HG03378 (cell line): ENCODE results near the gene RNASE3.
"Not testable (repeated sequence)": the region's sequence is repeated elsewhere in the genome, so short reads cannot be mapped to it uniquely, and the experiment has no call there.

Experiments
- ATAC-seq: cut with Tn5 transposase; IDR thresholded peaks from one replicate; pipeline ENCODE4 v1.9.1; 2021; ENCODE audit warnings: mild to moderate bottlenecking, moderate library complexity; ENCODE audit not compliant: unreplicated experiment

Gene RNASE3

DNA sequence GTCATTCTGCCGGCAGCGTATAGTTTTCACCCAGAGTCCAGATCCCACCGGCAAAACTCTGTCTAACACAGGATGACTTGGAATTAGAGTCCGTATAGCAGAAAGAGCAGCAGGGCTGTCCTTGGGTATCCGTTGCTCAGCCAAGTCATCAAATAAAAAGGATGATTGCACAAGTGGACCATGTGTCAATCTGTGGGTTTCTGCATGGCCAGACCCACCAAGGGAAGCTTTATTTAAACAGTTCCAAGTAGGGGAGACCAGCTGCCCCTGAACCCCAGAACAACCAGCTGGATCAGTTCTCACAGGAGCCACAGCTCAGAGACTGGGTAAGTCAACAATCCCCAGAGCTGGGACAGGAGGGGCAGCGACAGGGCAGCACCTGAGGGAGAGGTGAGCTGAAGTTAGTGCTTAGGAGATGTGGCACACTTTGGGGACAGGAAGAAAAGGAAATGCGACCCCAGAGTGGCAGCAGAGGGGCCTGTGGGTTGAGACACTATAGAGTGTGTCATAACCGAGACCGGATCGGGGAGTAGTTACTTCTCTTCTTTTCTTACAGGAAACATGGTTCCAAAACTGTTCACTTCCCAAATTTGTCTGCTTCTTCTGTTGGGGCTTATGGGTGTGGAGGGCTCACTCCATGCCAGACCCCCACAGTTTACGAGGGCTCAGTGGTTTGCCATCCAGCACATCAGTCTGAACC lies at the start of gene RNASE3:
RNASE3 (plus strand) TSS at position 260 of the 700 bp plus-strand sequence; CDS start at position 562, 302 bp downstream.
- ATAC-seq, result not testable (repeated sequence)

DNA sequence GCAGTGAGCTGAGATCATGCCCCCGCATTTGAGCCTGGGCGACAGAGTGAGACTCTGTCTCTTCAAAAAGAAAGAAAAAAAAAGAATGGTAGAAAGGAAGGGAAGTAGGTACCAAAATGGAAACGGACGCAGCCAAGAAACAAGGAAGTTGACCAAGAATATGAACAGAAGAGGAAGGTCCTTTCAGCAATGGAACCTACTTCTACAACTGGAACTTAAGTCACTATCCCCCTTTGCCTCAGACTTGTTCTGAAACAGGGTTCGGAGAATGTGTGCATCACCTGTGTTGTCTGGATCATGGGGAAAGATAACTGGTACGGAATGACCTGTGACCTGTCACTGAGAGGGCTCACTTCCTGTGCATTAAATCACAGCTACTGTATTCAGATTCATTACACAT lies 44.6 kb upstream of the RNASE3 start:
- ATAC-seq, result no peak

DNA sequence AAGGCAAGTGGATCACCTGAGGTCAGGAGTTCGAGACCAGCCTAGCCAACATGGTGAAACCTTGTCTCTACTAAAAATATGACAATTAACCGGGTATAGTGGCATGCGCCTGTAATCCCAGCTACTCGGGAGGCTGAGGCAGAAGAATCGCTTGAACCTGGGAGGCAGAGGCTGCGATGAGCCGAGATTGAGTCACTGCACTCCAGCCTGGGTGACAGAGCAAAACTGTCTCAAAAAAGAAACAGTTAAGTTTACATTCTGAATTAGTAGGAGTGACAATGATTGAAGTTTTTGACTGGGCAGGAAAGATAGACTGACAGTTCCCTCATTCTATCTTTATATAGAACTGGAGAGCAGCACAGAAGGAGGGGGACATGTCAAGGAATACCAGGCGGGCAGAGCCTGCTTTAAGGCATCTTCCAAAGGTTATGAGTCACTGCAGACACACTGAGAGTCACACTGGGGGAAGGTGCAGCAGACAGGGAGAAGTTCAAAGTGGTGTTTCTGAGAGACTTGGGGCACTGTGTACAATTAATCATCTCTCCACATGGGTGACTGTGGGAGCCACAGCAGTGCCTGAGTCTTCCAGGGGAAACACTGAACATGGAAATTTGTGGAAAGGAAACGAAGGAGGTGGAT lies 42.8 kb upstream of the RNASE3 start:
- ATAC-seq, result no peak

DNA sequence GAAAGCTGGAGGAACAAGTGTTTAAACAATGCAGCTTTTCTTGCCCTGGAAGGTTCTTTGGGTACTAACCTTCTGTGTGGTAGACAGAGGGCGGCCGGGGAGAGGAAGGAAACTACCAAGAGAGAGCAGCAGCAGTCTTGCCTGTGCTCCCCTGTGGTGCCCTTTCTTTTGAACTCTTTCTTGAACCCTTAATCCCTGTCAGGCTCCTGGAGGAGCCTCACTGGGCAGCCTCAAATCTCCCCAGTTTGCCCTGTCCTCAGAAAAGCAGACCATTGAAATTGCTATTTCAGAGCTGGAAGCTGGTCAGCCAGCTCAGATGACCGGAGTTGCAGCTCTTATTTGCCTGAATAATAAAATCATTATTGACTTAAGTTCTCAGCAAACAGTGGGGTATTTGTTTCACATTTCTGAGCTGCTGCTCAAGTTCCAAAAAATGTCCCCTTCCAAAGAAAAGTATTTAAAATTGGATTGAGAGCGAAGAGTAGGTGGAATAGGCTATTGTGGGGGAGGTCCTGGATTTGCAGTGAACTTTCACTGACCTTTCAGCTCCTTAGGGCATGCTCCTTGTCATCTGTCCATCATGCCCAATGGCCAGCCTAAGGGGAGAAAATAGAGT lies 42.1 kb upstream of the RNASE3 start:
- no peak for ATAC-seq

DNA sequence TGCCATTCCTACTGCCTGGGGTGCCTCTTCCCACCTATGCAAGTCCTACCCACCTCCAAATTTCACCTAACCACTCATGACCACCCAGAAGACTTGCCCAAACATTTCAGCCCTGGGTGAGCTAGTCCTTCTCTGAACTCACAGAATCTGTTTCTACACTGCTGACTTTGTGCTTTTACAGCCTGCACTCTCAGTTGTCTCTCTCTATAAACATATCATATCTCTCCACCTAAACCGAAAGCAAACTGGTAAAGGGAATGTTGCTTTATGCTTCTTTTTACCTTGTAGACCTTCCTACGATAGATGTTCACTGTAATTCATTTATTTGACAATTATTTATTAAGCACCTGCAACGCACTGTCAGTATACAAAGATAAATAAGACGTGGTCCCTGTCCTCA lies 38.1 kb upstream of the RNASE3 start:
- ATAC-seq, result no peak

GRCh38 chr14:20855652-20856291 lies 35.4 kb upstream of the RNASE3 start:
- ATAC-seq, result peak; percentile 89

DNA sequence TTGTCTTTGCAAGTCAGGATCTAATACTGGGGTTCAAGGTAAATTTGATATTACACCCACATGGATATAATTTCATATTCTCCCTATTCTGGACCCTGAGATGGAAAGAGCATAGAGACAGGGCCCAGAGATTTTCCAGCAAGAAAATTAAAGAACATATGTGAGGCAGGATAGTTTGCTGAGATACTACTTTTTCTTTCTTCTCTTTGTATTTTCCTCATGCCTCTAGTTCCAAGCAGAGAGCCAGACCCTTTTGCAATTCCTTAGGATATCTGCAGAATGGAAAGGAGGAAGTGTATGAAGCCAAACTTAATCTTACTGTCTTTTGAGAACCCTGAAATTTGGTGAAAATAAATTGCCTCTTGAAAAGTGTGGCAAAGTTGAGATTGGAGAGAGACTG lies 34.0 kb upstream of the RNASE3 start:
- no peak for ATAC-seq

GRCh38 chr14:20857630-20858261 lies 33.4 kb upstream of the RNASE3 start:
- no peak for ATAC-seq

GRCh38 chr14:20866194-20866593 lies 25.0 kb upstream of the RNASE3 start:
- no peak for ATAC-seq

- no peak for ATAC-seq
Measured at GRCh38 chr14:20866963-20867362, 24.2 kb upstream of the RNASE3 start.

DNA sequence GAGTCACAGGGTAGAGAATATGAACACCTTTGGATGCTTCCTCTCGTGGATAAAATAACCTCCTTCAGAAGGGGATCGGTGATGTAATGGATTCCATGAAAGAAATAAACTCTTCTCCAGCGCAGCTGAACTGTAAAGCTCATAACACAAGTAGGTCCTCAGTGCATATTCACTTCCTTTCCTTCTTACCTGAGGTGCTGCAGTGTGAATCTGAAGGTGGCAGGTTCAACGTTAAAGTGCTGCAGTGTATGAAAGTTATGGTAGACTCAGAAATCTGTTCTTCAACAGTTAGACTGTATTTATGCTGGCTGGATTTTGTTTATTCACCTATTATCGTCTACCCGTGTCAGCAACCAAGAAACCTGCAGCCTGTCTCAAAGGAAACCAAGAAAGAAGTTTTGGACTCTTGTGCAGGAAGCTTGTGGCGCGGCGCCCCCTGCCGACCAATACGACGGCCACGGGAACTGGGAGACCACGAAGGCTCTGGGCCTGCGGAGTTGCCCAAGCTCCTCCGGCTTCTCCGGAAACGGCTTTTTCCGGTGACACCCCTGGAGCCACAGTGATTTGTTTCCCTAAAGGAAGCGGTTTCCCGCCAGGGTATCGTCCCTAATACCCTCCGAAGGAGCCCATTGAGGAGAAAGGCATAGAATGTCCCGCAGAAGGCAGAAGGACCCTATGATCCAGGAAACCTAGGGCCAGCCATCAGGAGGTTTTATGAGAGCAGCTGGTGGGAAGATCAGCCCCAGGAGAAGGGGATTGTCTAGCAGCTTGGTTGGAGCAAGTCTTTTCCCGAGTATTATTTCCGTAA lies 17.6 kb upstream of the RNASE3 start:
- peak; percentile 64 for ATAC-seq

DNA sequence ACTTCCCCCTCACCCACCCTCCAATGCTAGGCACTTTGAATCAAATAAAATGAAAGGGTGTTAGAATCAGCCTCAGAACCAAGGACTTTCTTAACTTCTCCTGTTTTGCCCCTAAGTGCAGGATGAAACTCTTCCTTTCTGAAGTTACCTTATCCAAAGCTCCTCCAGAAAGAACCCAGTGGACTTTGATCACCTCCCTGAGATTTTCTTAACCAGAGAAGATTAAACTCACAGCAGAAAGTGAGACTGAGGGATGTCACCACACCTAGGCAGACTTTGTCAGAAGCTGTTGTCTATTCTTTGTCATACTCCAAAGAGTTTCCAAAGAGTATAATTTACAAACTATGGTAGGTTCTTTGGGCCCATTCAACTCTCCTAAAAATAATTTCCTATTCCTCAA lies 14.2 kb upstream of the RNASE3 start:
- no peak for ATAC-seq

GRCh38 chr14:20878695-20879094 lies 12.5 kb upstream of the RNASE3 start:
- ATAC-seq, result no peak

GRCh38 chr14:20881229-20881628 lies 10.0 kb upstream of the RNASE3 start:
- not testable (repeated sequence) for ATAC-seq

- ATAC-seq, result not testable (repeated sequence)
Measured at GRCh38 chr14:20882787-20883186, 8.4 kb upstream of the RNASE3 start.

DNA sequence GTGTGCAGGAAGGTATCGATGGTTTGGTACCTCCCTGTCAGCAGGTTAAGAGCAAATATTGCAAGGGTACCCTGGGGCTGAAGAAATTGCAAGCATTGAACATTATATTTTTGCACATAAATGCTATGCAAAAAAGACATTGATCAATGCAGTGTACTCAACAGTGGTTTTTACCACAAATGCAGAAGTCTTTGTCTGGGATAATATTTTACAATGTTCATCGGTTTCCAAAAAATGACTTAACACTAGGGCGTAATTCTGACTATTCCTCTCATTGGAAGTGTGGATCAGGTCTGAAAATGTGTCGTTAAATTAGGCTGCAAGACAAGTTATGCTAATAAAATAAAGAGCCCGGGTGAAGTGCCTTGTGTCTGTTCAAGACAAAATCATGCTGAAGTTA lies 2.8 kb upstream of the RNASE3 start:
- ATAC-seq, result not testable (repeated sequence)

- not testable (repeated sequence) for ATAC-seq
Measured at GRCh38 chr14:20895322-20895721, 4.1 kb downstream of the RNASE3 start.

- ATAC-seq, result no peak
Measured at GRCh38 chr14:20904393-20905029, 13.3 kb downstream of the RNASE3 start.

- no peak for ATAC-seq
Measured at GRCh38 chr14:20905676-20906075, 14.5 kb downstream of the RNASE3 start.

DNA sequence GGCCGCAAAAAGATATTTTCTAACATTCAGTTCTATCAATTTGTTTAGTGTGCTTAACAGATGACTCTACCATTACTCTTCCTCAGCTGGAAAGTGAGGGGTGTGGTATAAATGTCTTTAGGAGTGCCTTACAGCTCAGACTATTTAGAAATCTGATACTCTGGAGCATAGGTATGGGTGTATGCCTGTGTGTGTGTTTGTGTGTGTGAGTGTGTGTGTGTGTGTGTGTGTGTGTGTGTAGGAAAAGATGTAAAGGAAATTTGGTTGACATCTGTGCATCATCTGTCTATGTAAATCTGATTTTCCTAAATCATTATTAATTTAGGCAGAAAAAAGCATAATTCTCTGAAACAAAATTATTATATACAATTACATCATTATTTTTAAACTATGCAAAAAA lies 16.0 kb downstream of the RNASE3 start:
- ATAC-seq, result no peak
